HPDE6-E6E7 (cell line): ENCODE results near the gene IKBKG.
"Not testable (repeated sequence)": the region's sequence is repeated elsewhere in the genome, so short reads cannot be mapped to it uniquely, and the experiment has no call there.

ENCODE experiments used
- DNase-seq: peaks from one replicate; pipeline ENCODE4 v3.0.0; 2011; ENCODE audit warnings: missing footprints; ENCODE audit errors: extremely low spot score

The IKBKG gene

DNA sequence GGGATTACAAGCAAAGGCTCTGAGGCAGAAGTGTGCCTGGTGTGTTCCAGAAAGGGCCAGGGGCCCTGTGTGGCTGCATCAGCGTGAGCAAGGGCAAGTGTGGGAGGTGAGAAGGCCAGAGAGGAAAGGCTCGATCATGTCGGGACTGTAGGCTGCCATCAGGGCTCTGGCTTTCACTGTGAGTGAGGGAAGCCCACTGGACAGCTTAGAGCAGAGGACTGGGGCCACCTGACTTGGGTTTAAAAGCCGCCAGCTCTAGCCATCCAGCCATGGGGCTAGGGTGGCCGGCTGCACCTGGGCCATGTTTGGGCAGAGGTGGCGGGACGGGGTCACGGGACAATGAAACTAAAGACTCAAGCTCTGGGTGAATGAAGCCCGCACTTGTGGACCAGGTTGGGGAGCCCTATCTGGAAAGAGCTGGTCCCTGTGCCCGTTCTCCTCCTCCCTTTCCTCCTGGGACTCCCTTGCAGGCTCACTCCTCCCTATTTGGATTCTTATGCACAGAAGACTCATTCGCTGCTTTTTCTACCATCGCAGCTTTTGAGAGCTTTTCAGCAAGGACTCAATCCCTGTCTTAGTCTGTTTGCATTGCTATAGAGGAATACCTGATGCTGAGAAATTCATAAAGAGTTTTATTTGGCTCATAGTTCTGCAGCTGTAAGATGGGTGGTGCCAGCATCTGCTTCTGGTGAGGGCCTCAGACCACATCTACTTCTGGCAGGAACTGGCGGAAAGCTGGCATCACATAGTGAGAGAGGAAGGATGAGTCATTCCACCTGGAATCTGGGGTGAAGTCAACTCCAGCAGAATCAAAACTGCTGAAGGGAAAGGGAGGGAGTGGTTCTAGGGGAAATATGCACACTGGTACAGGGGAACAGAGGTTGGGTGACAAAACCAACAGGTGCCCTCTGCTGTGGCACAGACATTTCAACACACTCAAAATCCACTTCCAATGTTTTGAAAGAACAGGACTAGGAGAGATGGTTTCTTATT is 56.3 kb downstream of the IKBKG start:
- peak; percentile 74 for DNase-seq

DNA sequence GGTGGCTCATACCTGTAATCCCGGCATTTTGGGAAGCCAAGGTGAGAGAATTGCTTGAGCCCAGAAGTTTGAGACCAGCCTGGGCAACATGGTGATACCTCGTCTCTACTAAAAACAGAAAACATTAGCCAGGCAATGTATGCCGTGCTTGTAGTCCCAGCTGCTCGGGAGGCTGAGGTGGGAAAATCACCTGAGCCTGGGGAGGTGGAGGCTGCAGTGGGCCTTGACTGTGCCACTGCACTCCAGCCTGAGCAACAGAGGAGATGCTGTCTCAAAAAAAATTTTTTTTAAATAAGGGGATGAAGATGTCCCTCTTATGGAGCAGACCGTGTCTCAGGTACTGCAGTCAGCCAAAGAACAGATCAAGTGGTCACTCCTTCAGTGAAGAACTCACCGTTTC is 58.1 kb downstream of the IKBKG start:
- DNase-seq: no peak

DNA sequence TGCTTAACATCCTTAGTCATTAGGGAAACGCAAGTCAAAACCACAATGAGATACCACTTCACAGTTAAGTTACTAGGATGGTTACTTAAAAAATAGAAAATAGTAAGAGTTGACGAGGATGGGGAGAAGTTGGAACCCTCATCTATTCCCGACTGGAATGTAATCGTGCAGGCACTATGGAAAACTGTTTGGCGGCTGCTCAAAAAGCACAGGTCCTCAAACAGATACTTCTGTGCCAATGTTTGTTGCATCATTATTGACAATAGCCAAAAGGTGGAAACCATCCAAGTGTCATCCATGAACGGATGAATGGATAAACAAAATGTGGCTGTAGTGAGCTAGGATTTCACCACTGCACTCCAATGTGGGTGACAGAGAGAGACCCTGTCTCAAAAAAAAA is 60.0 kb downstream of the IKBKG start:
- DNase-seq: no peak

DNA sequence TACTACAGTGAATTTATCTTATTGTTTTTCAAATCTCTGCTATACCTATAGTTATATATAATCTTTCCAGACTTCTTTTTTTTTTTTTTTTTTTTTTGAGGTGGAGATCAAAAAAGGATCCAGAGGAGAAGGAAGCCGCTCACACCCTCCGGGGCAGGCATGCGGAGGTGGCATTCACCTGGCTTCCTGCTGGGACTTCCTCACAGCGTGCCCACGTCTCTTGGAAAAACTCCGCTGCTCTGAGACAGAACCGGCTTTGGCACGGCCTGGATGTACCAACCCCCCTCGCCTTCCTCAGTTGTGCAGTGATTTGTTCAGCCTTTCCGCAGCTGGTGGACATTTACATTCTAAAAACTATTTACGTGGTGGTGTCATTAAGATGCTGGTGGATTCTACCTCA is 60.6 kb downstream of the IKBKG start:
- DNase-seq: not testable (repeated sequence)

DNA sequence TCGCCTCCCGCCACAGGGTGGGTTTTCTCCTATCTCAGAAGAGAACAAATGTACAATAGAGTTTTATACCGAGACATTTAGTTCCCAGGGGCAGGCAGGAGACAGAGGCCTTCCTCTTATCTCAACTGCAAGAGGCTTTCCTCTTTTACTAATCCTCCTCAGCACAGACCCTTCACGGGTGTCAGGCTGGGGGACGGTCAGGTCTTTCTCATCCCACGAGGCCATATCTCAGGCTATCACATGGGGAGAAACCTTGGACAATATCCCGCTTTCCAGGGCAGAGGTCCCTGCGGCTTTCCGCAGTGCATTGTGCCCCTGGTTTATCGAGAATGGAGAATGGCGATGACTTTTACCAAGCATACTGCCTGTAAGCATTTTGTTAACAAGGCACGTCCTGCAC is 61.4 kb downstream of the IKBKG start:
- not testable (repeated sequence) for DNase-seq

DNA sequence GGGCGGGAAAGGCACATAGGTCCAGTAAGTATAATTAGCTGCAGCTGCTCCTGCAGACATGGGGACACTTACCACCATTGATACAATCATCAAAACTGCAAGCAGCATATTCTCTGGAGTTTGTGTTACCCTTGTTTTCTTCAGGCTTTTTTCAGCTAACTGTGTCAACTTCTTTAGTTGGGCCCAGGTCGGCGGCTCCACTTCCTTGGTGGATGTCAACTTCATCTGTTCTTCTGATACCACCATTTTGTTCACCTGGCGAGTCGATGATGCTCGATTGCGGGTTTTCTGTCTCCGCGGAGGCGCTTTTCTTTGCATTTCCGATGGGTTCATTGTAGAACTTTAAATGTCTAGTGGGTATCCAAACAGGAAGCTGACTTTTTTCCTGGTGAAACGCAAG is 63.7 kb downstream of the IKBKG start:
- DNase-seq: not testable (repeated sequence)

DNA sequence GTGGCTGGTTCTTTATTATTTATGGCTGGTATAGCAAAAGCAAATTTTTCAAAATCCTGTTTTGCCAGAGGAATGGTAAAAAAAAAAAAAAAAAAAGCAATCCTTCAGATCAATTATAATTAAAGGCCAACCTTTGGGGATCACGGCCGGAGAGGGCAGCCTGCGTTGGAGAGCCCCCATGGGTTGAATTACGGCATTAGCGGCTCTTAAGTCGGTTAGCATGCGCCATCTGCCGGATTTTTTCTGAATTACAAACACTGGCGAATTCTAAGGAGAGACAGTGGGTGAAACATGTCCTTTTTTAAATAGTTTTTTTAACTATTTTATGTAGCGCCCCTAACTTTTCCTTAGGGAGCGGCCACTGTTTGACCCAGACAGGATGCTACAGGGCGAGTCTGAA is 66.2 kb downstream of the IKBKG start:
- DNase-seq: not testable (repeated sequence)
